GM19238 (cell line): ENCODE data around the gene ADCY10.
A peak's percentile ranks its signal among the peaks of the same experiment; 100 is the strongest.
"Not testable (repeated sequence)": the region's sequence is repeated elsewhere in the genome, so short reads cannot be mapped to it uniquely, and the experiment has no call there.

ENCODE experiments used
- DNase-seq: peaks from one replicate; pipeline ENCODE4 v3.0.0; 2011; ENCODE audit warnings: low spot score; ENCODE audit not compliant: insufficient read length

The ADCY10 gene

GRCh38 chr1:167860231-167860923 is 53.6 kb downstream of the ADCY10 start:
- no peak for DNase-seq

- no peak for DNase-seq
Observed at GRCh38 chr1:167856711-167857418, 57.1 kb downstream of the ADCY10 start.

- DNase-seq: no peak
Observed at GRCh38 chr1:167854184-167854583, 59.8 kb downstream of the ADCY10 start.

GRCh38 chr1:167849666-167850065 is 64.3 kb downstream of the ADCY10 start:
- no peak for DNase-seq

GRCh38 chr1:167842872-167843271 is 71.1 kb downstream of the ADCY10 start:
- DNase-seq: no peak

- DNase-seq: no peak
Observed at GRCh38 chr1:167841530-167841929, 72.4 kb downstream of the ADCY10 start.

GRCh38 chr1:167839009-167839408 is 74.9 kb downstream of the ADCY10 start:
- DNase-seq: no peak

- DNase-seq: no peak
Observed at GRCh38 chr1:167837326-167837725, 76.6 kb downstream of the ADCY10 start.

GRCh38 chr1:167836197-167836596 is 77.7 kb downstream of the ADCY10 start:
- DNase-seq: no peak

GRCh38 chr1:167833904-167834303 is 80.0 kb downstream of the ADCY10 start:
- no peak for DNase-seq

- no peak for DNase-seq
Observed at GRCh38 chr1:167832693-167833092, 81.2 kb downstream of the ADCY10 start.

GRCh38 chr1:167830668-167831067 is 83.3 kb downstream of the ADCY10 start:
- DNase-seq: not testable (repeated sequence)

- no peak for DNase-seq
Observed at GRCh38 chr1:167829868-167830267, 84.1 kb downstream of the ADCY10 start.

GRCh38 chr1:167826127-167826526 is 87.8 kb downstream of the ADCY10 start:
- no peak for DNase-seq

GRCh38 chr1:167825419-167826079 is 88.4 kb downstream of the ADCY10 start:
- DNase-seq: no peak

- no peak for DNase-seq
Observed at GRCh38 chr1:167824163-167824794, 89.7 kb downstream of the ADCY10 start.

GRCh38 chr1:167821969-167822685 is 91.8 kb downstream of the ADCY10 start:
- DNase-seq: no peak

- no peak for DNase-seq
Observed at GRCh38 chr1:167821356-167821685, 92.6 kb downstream of the ADCY10 start.

GRCh38 chr1:167820684-167821355 is 93.1 kb downstream of the ADCY10 start:
- no peak for DNase-seq

- DNase-seq: peak; percentile 49
Observed at GRCh38 chr1:167819849-167820683, 93.9 kb downstream of the ADCY10 start.
